Stomach (tissue), 4 donors: ENCODE data around the gene LRRC27.

Experiments used
- POLR2A ChIP-seq, 4 donors: fragments of 450-650 bp; IDR thresholded peaks; one replicate each; pipeline ENCODE4 v1.6.1; 2016; ENCODE audit warnings: antibody characterized with exemption in 4 of 4, control low read depth in 2 of 4, mild to moderate bottlenecking in 1 of 4, moderate library complexity in 1 of 4
- TF ChIP-seq, protein P1 (sequence below), 7 experiments: fragments of 450-650 bp in 4 of 7; fragments of 200-600 bp in 3 of 7; sonication (generic) in 3 of 7; IDR thresholded peaks; one replicate each; pipeline ENCODE4 v1.5.1; 2016 to 2019; ENCODE audit warnings: antibody characterized with exemption in 7 of 7, control low read depth in 2 of 7, mild to moderate bottlenecking in 1 of 7

DNA sequence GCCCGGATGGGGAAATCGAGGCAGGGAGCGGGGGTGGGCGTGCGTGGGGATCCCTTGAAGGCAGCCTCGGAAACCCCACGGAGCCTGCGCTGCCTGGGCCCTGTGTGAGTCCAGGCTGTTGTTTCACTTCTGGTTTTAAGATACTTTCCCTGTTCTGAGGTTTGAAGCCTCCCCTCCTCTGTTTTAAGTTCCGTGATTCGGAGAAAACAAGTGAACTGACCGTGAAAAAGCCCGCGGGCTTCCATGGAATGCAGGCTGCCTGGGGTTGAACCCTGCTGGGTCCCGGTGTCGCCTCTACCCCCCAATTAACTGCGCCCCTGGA lies 401 bp downstream of the LRRC27 start:
- TF ChIP-seq, protein P1, sequence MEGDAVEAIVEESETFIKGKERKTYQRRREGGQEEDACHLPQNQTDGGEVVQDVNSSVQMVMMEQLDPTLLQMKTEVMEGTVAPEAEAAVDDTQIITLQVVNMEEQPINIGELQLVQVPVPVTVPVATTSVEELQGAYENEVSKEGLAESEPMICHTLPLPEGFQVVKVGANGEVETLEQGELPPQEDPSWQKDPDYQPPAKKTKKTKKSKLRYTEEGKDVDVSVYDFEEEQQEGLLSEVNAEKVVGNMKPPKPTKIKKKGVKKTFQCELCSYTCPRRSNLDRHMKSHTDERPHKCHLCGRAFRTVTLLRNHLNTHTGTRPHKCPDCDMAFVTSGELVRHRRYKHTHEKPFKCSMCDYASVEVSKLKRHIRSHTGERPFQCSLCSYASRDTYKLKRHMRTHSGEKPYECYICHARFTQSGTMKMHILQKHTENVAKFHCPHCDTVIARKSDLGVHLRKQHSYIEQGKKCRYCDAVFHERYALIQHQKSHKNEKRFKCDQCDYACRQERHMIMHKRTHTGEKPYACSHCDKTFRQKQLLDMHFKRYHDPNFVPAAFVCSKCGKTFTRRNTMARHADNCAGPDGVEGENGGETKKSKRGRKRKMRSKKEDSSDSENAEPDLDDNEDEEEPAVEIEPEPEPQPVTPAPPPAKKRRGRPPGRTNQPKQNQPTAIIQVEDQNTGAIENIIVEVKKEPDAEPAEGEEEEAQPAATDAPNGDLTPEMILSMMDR (IDR thresholded peaks at IDR 0.05), result no peak
- TF ChIP-seq POLR2A (IDR thresholded peaks at IDR 0.05), result no peak
